ENCODE results near the gene REV1.
A peak's percentile ranks its signal among the peaks of the same experiment; 100 is the strongest.
"Not testable (repeated sequence)": the region's sequence is repeated elsewhere in the genome, so short reads cannot be mapped to it uniquely, and the experiment has no call there.

The REV1 gene

GRCh38 chr2:99489761-99490622 lies at the start of gene REV1:
Gene REV1, minus strand, starts transcription at chr2:99490017. Its CDS starts 25,042 bp downstream, at chr2:99464975.
- peak; percentile 98 for DNase-seq (ENCODE audit: low spot score)

GRCh38 chr2:99537910-99538485 lies 48.2 kb upstream of the REV1 start:
- no peak for DNase-seq (ENCODE audit: low spot score)

GRCh38 chr2:99524056-99524455 lies 34.2 kb upstream of the REV1 start:
- no peak for DNase-seq (ENCODE audit: low spot score)

GRCh38 chr2:99522157-99522556 lies 32.3 kb upstream of the REV1 start:
- DNase-seq (ENCODE audit: low spot score), result no peak

- DNase-seq (ENCODE audit: low spot score), result no peak
Measured at GRCh38 chr2:99520813-99521212, 31.0 kb upstream of the REV1 start.

GRCh38 chr2:99520195-99520594 lies 30.4 kb upstream of the REV1 start:
- DNase-seq (ENCODE audit: low spot score), result no peak

GRCh38 chr2:99514357-99514756 lies 24.5 kb upstream of the REV1 start:
- DNase-seq (ENCODE audit: low spot score), result no peak

- peak; percentile 7 for DNase-seq (ENCODE audit: low spot score)
Measured at GRCh38 chr2:99512181-99512591, 22.4 kb upstream of the REV1 start.

GRCh38 chr2:99509387-99509786 lies 19.6 kb upstream of the REV1 start:
- DNase-seq (ENCODE audit: low spot score), result no peak

- DNase-seq (ENCODE audit: low spot score), result no peak
Measured at GRCh38 chr2:99507937-99508818, 18.4 kb upstream of the REV1 start.

- no peak for DNase-seq (ENCODE audit: low spot score)
Measured at GRCh38 chr2:99504844-99505584, 15.2 kb upstream of the REV1 start.

- not testable (repeated sequence) for DNase-seq (ENCODE audit: low spot score)
Measured at GRCh38 chr2:99503662-99504416, 14.0 kb upstream of the REV1 start.

- no peak for DNase-seq (ENCODE audit: low spot score)
Measured at GRCh38 chr2:99496021-99496420, 6.2 kb upstream of the REV1 start.

GRCh38 chr2:99495115-99495860 lies 5.5 kb upstream of the REV1 start:
- no peak for DNase-seq (ENCODE audit: low spot score)

GRCh38 chr2:99492721-99493120 lies 2.9 kb upstream of the REV1 start:
- DNase-seq (ENCODE audit: low spot score), result no peak

GRCh38 chr2:99490623-99491461 lies 1.0 kb upstream of the REV1 start:
- peak; percentile 42 for DNase-seq (ENCODE audit: low spot score)

GRCh38 chr2:99489063-99489760 lies 605 bp downstream of the REV1 start:
- peak; percentile 47 for DNase-seq (ENCODE audit: low spot score)

GRCh38 chr2:99488539-99489062 lies 1.2 kb downstream of the REV1 start:
- DNase-seq (ENCODE audit: low spot score), result peak; percentile 46
